ENCODE data around the gene RNU2-1. TPM values are rescaled to one million over a fixed set of nuclear protein-coding genes. Genes with fewer than 3 reads are reported as not detected.
A peak's percentile ranks its signal among the peaks of the same experiment; 100 is the strongest.

The RNU2-1 gene
- total RNA-seq, 1 experiment from 2014 or later: not detected

- no peak overlapping the region for H3K4me3 ChIP-seq
- peak in 1 of 2 experiments; percentile 31 for DNase-seq (ENCODE audit: low read depth in 1 of 2, low spot score in 2 of 2)
Observed at GRCh38 chr17:43224146-43224705, 9.6 kb downstream of the RNU2-1 start.

DNA sequence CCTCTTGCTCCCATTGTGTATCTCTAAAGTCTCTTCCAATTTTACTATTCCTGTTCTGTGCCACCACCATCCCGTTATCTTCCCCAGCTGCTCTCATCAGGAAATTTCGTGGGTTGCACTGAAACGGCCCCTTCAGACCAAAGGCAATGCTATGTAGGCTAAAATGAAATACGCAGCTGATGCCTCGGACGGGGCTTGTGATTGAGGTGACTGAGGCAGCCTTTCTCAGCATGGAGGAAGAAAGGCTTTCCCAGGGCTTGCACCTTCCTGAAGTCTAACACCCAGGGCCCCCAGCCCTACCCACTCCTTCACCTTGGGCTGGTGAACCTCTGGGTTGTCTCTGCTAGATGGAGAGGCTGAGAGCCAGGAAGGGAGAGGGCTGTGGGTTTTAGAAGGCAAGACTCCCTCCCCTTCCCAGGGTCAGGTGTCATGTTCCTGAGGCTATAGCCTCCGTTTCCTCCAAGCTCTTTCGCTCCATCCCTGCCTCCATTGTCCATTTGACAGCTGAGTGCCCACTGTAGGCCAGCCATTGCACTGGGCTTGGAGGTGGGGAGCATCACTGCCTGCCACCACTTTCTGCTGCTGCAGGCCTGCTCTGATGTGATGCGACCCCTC lies 13.2 kb downstream of the RNU2-1 start:
- Histone ChIP-seq H3K27ac (no peak overlapping the region), H3K4me1 (replicated peaks) (no peaks in the 10 kb centered on the region), H3K9me3 (replicated peaks) (no peaks in the 10 kb centered on the region), H3K27me3 (replicated peaks) (no peaks in the 10 kb centered on the region), H3K36me3 (peaks cover 44% of the 10 kb centered on the region), H3K4me3 (no peak overlapping the region)
- DNase-seq (ENCODE audit: low read depth in 1 of 2, low spot score in 2 of 2): peak in 1 of 2 experiments; percentile 37

More at GRCh38 chr17:43224146-43224705, 9.6 kb downstream of the RNU2-1 start:
- Histone ChIP-seq H3K27me3 (replicated peaks) (no peaks in the 10 kb centered on the region), H3K27ac (no peak overlapping the region), H3K36me3 (peaks cover 29% of the 10 kb centered on the region), H3K4me1 (replicated peaks) (no peaks in the 10 kb centered on the region), H3K9me3 (replicated peaks) (no peaks in the 10 kb centered on the region)

DNA sequence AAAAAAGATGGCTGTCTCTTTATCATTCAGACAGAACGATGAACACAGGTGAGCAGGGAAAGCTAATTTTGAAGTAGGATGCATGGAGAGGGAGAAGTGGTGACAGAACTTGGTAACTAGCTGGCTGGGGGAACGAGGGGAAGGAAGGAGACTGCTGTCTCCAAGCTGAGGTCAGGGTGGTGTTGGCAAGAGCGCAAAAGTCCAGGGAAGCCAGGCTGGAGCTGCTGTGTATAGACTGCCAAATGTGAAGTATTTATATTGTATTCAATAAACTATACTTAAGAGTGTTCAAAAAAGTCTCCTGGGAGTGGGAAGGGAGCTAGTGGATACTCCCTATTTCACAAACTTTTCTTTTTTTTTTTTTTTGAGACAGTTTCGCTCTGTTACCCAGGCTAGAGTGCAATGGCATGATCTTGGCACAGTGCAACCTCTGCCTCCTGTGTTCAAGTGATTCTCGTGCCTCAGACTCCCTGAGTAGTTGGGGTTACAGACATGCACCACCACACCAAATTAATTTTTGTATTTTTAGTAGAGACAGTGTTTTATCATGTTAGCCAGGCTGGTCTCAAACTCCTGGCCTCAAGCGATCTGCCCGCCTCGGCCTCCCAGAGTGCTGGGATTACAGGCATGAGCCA lies 13.9 kb downstream of the RNU2-1 start:
- peaks cover 50% of the 10 kb centered on the region for H3K36me3 ChIP-seq
- DNase-seq (ENCODE audit: low read depth in 1 of 2, low spot score in 2 of 2): peak in 1 of 2 experiments; percentile 32
- no peak overlapping the region for H3K4me3 ChIP-seq
- no peaks in the 10 kb centered on the region for H3K9me3 ChIP-seq (replicated peaks)
- H3K4me1 ChIP-seq (replicated peaks): no peaks in the 10 kb centered on the region
- no peaks in the 10 kb centered on the region for H3K27me3 ChIP-seq (replicated peaks)
- H3K27ac ChIP-seq: no peak overlapping the region

GRCh38 chr17:43219001-43219400 lies 14.8 kb downstream of the RNU2-1 start:
- Histone ChIP-seq H3K27me3 (replicated peaks) (no peaks in the 10 kb centered on the region), H3K9me3 (replicated peaks) (no peaks in the 10 kb centered on the region), H3K27ac (no peak overlapping the region), H3K36me3 (peaks cover 53% of the 10 kb centered on the region), H3K4me3 (no peak overlapping the region), H3K4me1 (replicated peaks) (no peaks in the 10 kb centered on the region)
- DNase-seq (ENCODE audit: low read depth in 1 of 2, low spot score in 2 of 2): peak in 1 of 2 experiments; percentile 31

- H3K36me3 ChIP-seq: peaks cover 52% of the 10 kb centered on the region
- H3K9me3 ChIP-seq (replicated peaks): no peaks in the 10 kb centered on the region
- H3K4me1 ChIP-seq (replicated peaks): peaks cover 5% of the 10 kb centered on the region
- H3K4me3 ChIP-seq: no peak overlapping the region
- DNase-seq (ENCODE audit: low read depth in 1 of 2, low spot score in 2 of 2): peak in 1 of 2 experiments; percentile 40
- no peak overlapping the region for H3K27ac ChIP-seq
- no peaks in the 10 kb centered on the region for H3K27me3 ChIP-seq (replicated peaks)
Observed at GRCh38 chr17:43217614-43218087, 16.1 kb downstream of the RNU2-1 start.

GRCh38 chr17:43216762-43217613 lies 16.8 kb downstream of the RNU2-1 start:
- no peaks in the 10 kb centered on the region for H3K9me3 ChIP-seq (replicated peaks)
- no peak overlapping the region for H3K4me3 ChIP-seq
- H3K4me1 ChIP-seq (replicated peaks): peaks cover 10% of the 10 kb centered on the region
- no peaks in the 10 kb centered on the region for H3K27me3 ChIP-seq (replicated peaks)
- no peak overlapping the region for H3K27ac ChIP-seq
- DNase-seq (ENCODE audit: low read depth in 1 of 2, low spot score in 2 of 2): no peak
- H3K36me3 ChIP-seq: peaks cover 53% of the 10 kb centered on the region

DNA sequence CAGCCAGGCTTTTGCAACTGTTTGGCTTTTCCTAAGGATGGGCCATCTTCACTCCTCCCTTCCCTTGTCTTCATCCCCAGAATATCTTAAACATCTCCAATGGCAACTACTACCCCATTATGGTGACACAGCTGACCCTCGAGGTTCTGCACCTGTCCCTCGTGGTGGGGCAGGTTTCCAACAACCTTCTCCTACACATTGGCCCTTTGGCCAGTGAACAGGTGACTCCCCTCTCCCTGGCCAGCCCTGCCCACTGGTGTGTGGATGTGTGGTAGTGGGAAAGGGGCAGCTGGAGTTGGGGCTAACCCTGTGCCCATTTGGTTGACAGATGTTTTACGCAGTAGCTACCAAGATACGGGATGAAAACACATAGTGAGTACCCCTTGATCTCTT lies 17.4 kb downstream of the RNU2-1 start:
- Histone ChIP-seq H3K27ac (no peak overlapping the region), H3K4me3 (no peak overlapping the region), H3K36me3 (peaks cover 53% of the 10 kb centered on the region), H3K4me1 (replicated peaks) (peaks cover 10% of the 10 kb centered on the region), H3K9me3 (replicated peaks) (no peaks in the 10 kb centered on the region), H3K27me3 (replicated peaks) (no peaks in the 10 kb centered on the region)
- DNase-seq (ENCODE audit: low read depth in 1 of 2, low spot score in 2 of 2): no peak

DNA sequence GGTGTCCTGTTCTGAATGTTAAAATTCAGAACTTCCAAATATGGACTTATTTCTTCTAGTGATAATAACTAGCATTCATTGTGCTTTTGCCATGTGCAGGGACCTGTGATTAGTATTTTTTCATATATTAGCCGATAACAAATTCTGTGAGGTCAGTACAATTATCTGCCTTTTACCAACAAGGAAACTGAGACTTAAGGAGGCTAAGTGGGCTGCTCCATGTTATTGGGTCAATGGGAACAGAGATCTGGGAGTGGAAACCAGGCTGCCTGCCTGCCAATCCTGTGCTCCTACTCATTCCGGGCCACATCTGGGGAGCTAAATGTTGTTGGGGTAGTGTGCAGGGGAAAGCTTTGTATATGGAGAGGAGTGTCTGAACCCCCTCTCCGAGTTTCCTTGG lies 18.4 kb downstream of the RNU2-1 start:
- no peak for DNase-seq (ENCODE audit: low read depth in 1 of 2, low spot score in 2 of 2)
- Histone ChIP-seq H3K27ac (no peak overlapping the region), H3K36me3 (peaks cover 53% of the 10 kb centered on the region), H3K4me3 (no peak overlapping the region), H3K27me3 (replicated peaks) (no peaks in the 10 kb centered on the region), H3K9me3 (replicated peaks) (no peaks in the 10 kb centered on the region), H3K4me1 (replicated peaks) (peaks cover 19% of the 10 kb centered on the region)

GRCh38 chr17:43213545-43213944 lies 20.2 kb downstream of the RNU2-1 start:
- H3K36me3 ChIP-seq: peaks cover 48% of the 10 kb centered on the region
- H3K27me3 ChIP-seq (replicated peaks): no peaks in the 10 kb centered on the region
- no peak for DNase-seq (ENCODE audit: low read depth in 1 of 2, low spot score in 2 of 2)
- peaks cover 19% of the 10 kb centered on the region for H3K4me1 ChIP-seq (replicated peaks)
- no peak overlapping the region for H3K27ac ChIP-seq
- H3K4me3 ChIP-seq: no peak overlapping the region
- H3K9me3 ChIP-seq (replicated peaks): no peaks in the 10 kb centered on the region

DNA sequence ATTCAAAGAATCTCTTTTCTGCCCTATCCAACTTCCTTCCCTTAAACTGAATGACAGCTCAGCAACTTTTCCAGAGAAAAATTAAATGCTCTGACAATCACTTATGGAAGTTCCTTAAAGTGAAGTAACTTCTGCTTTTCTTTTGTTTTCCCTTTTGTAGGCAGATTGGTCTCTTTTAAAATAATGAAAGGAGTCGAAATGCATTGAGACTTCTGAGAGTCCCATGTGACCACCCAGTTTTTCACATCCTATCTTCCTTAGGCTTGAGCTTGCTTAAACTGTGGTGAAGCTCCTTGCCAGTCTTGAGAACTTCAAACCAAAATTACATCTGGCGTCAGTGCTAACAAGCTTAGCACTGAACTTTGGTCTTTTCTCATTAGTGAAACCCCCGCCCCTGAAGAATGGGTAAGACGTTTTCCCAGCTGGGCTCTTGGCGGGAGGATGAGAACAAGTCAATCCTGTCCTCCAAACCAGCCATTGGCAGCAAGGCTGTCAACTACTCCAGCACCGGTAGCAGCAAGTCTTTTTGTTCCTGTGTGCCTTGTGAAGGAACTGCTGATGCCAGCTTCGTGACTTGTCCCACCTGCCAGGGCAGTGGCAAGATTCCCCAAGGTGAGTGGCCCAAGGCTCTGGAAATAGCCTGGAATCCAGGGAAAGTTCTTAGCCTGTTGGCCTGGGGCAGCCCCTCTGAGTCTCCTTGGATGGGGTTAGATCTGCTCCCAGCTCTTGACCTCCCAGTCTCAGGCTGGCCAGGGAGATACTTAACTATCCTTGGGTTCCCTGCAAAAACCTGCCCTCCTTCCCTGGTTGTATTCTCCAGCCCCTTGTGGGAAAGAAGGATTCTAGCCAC lies 20.9 kb downstream of the RNU2-1 start:
- peak overlapping the region; percentile 29; the same call in 1 of the 2 replicates for H3K27ac ChIP-seq
- H3K9me3 ChIP-seq (replicated peaks): no peaks in the 10 kb centered on the region
- H3K4me1 ChIP-seq (replicated peaks): peaks cover 19% of the 10 kb centered on the region
- H3K36me3 ChIP-seq: peaks cover 50% of the 10 kb centered on the region
- H3K27me3 ChIP-seq (replicated peaks): no peaks in the 10 kb centered on the region
- DNase-seq (ENCODE audit: low read depth in 1 of 2, low spot score in 2 of 2): no peak
- peak overlapping the region; percentile 56 for H3K4me3 ChIP-seq

- peak; percentile 88 to 92 for DNase-seq (ENCODE audit: low read depth in 1 of 2, low spot score in 2 of 2)
- Histone ChIP-seq H3K4me1 (replicated peaks) (peaks cover 19% of the 10 kb centered on the region), H3K9me3 (replicated peaks) (no peaks in the 10 kb centered on the region), H3K4me3 (peak within 1 kb of the TSS; percentile 56), H3K27ac (peak within 1 kb of the TSS; percentile 72), H3K27me3 (replicated peaks) (no peaks in the 10 kb centered on the region), H3K36me3 (peaks cover 42% of the 10 kb centered on the region)
Observed at GRCh38 chr17:43211480-43212402, 22.0 kb downstream of the RNU2-1 start, which contains the start of gene TMEM106A. TMEM106A (plus strand) TSS chr17:43211875; CDS start chr17:43213042, 1,167 bp downstream.

GRCh38 chr17:43211123-43211479 lies 22.7 kb downstream of the RNU2-1 start:
- peak overlapping the region; percentile 72 for H3K27ac ChIP-seq
- no peaks in the 10 kb centered on the region for H3K27me3 ChIP-seq (replicated peaks)
- no peak for DNase-seq (ENCODE audit: low read depth in 1 of 2, low spot score in 2 of 2)
- H3K4me3 ChIP-seq: peak overlapping the region; percentile 56
- H3K9me3 ChIP-seq (replicated peaks): no peaks in the 10 kb centered on the region
- H3K36me3 ChIP-seq: peaks cover 36% of the 10 kb centered on the region
- H3K4me1 ChIP-seq (replicated peaks): peaks cover 19% of the 10 kb centered on the region
